Right atrium auricular region (tissue), 2 donors: ENCODE measurements around the gene STK10. TPM values are rescaled to one million over a fixed set of nuclear protein-coding genes. Genes with fewer than 3 reads are reported as not detected.
A peak's percentile ranks its signal among the peaks of the same experiment; 100 is the strongest.

Experiments used
- DNase-seq: peaks from one replicate; pipeline ENCODE4 v3.0.0-alpha.2; 2019; ENCODE audit warnings: low spot score
- H3K27ac ChIP-seq, 2 donors: fragments of 200-600 bp; sonication (generic); 1 replicate in 1 of 2; 2 replicates in 1 of 2; pipeline ENCODE4 v1.5.1; 2016 to 2019
- H3K27me3 ChIP-seq, 2 donors: fragments of 200-600 bp; sonication (generic); one replicate each; pipeline versions ENCODE4 v1.5.1 to v1.6.0; 2017 to 2019
- H3K36me3 ChIP-seq: fragments of 200-600 bp; sonication (generic); one replicate; pipeline ENCODE4 v1.5.1; 2016
- H3K4me1 ChIP-seq, 2 donors: fragments of 200-600 bp; sonication (generic); one replicate each; pipeline versions ENCODE4 v1.5.1 to v1.6.0; 2017 to 2019
- H3K4me3 ChIP-seq, 2 donors: fragments of 200-600 bp; sonication (generic); 1 replicate in 1 of 2; 2 replicates in 1 of 2; pipeline ENCODE4 v1.5.1; 2017 to 2019; ENCODE audit warnings: mild to moderate bottlenecking in 1 of 2, moderate library complexity in 1 of 2
- H3K9me3 ChIP-seq, 2 donors: fragments of 200-600 bp; sonication (generic); one replicate each; pipeline ENCODE4 v1.5.1; 2019
- CTCF ChIP-seq, 2 donors: fragments of 200-600 bp; sonication (generic); IDR thresholded peaks; one replicate each; pipeline ENCODE4 v1.5.1; 2019; ENCODE audit warnings: antibody characterized with exemption in 2 of 2
- total RNA-seq, 2 donors: library from RNA; depleted of rRNA; stranded (reverse); fragments of >200 nt; gene quantifications; one replicate each; pipeline ENCODE4 v1.1.0, GENCODE V29; 2016

Gene STK10
- total RNA-seq, 2 donors from 2014 or later, result 6.9 to 10.8 TPM

GRCh38 chr5:172055421-172055820 lies 132.6 kb downstream of the STK10 start:
- no peak for TF ChIP-seq CTCF (IDR thresholded peaks at IDR 0.05)
- Histone ChIP-seq H3K27ac (no peak overlapping the region), H3K27me3 (no peaks in the 10 kb centered on the region), H3K4me3 (no peak overlapping the region), H3K36me3 (peaks cover 11% of the 10 kb centered on the region), H3K4me1 (peaks cover 0 to 12% of the 10 kb centered on the region in 2 donors), H3K9me3 (no peaks in the 10 kb centered on the region)
- DNase-seq, result no peak

GRCh38 chr5:172054611-172055153 lies 133.3 kb downstream of the STK10 start:
- Histone ChIP-seq H3K27me3 (no peaks in the 10 kb centered on the region), H3K36me3 (peaks cover 7% of the 10 kb centered on the region)

GRCh38 chr5:172052450-172053236 lies 135.4 kb downstream of the STK10 start:
- no peaks in the 10 kb centered on the region for H3K27me3 ChIP-seq
- no peaks in the 10 kb centered on the region for H3K9me3 ChIP-seq
- peaks cover 12% of the 10 kb centered on the region for H3K36me3 ChIP-seq
- peak in 1 of 2 donors; percentile 44 for TF ChIP-seq CTCF (IDR thresholded peaks at IDR 0.05)
- no peak overlapping the region for H3K4me3 ChIP-seq
- DNase-seq, result peak; percentile 86
- peaks cover 0 to 12% of the 10 kb centered on the region in 2 donors for H3K4me1 ChIP-seq
- H3K27ac ChIP-seq, result peak overlapping the region; percentile 51

More at GRCh38 chr5:172054611-172055153, 133.3 kb downstream of the STK10 start:
- no peak for DNase-seq
- peaks cover 0 to 12% of the 10 kb centered on the region in 2 donors for H3K4me1 ChIP-seq
- TF ChIP-seq CTCF (IDR thresholded peaks at IDR 0.05), result no peak
- H3K4me3 ChIP-seq, result no peak overlapping the region
- no peaks in the 10 kb centered on the region for H3K9me3 ChIP-seq
- no peak overlapping the region for H3K27ac ChIP-seq

GRCh38 chr5:172051643-172052339 lies 136.2 kb downstream of the STK10 start:
- Histone ChIP-seq H3K36me3 (peaks cover 12% of the 10 kb centered on the region), H3K27ac (peak overlapping the region; percentile 51), H3K4me1 (peaks cover 0 to 12% of the 10 kb centered on the region in 2 donors), H3K4me3 (no peak overlapping the region), H3K27me3 (no peaks in the 10 kb centered on the region), H3K9me3 (no peaks in the 10 kb centered on the region)
- TF ChIP-seq CTCF (IDR thresholded peaks at IDR 0.05), result no peak
- DNase-seq, result no peak

GRCh38 chr5:172050080-172050479 lies 137.9 kb downstream of the STK10 start:
- H3K27me3 ChIP-seq, result no peaks in the 10 kb centered on the region
- H3K36me3 ChIP-seq, result peaks cover 12% of the 10 kb centered on the region
- no peak overlapping the region for H3K27ac ChIP-seq
- H3K9me3 ChIP-seq, result no peaks in the 10 kb centered on the region
- no peak overlapping the region for H3K4me3 ChIP-seq
- no peak for DNase-seq
- peaks cover 0 to 12% of the 10 kb centered on the region in 2 donors for H3K4me1 ChIP-seq
- no peak for TF ChIP-seq CTCF (IDR thresholded peaks at IDR 0.05)
